Fibroblast of lung (primary cell): ENCODE measurements around the gene TMCO2. TPM values are rescaled to one million over a fixed set of nuclear protein-coding genes. Genes with fewer than 3 reads are reported as not detected.

ENCODE experiments used
- DNase-seq, 2 donors: peaks; one replicate each; pipeline versions ENCODE4 v3.0.0 to v3.0.0-alpha.2; 2010; ENCODE audit warnings: low read depth in 2 of 2
- H2AFZ ChIP-seq: 2 replicates; pipeline ENCODE4 v1.5.1; 2012; ENCODE audit warnings: low read length, control low read depth, inconsistent platforms
- H3K27ac ChIP-seq: 2 replicates; pipeline ENCODE4 v1.5.1; 2011; ENCODE audit warnings: low read length, control low read depth; ENCODE audit not compliant: insufficient read depth
- H3K27me3 ChIP-seq: 2 replicates; pipeline ENCODE4 v1.5.1; 2011; ENCODE audit warnings: mild to moderate bottlenecking, low read length; ENCODE audit not compliant: control insufficient read depth, insufficient read depth
- H3K36me3 ChIP-seq: 2 replicates; pipeline ENCODE4 v1.5.1; 2011; ENCODE audit warnings: low read length; ENCODE audit not compliant: control insufficient read depth, insufficient read depth
- H3K4me1 ChIP-seq: 2 replicates; pipeline ENCODE4 v1.5.1; 2011; ENCODE audit warnings: low read length; ENCODE audit not compliant: control insufficient read depth, insufficient read depth; ENCODE audit errors: extremely low read depth
- H3K4me2 ChIP-seq: 2 replicates; pipeline ENCODE4 v1.5.1; 2011; ENCODE audit warnings: low read length, control low read depth; ENCODE audit not compliant: insufficient read depth; ENCODE audit errors: extremely low read depth
- H3K4me3 ChIP-seq, 4 experiments: fragments of 200-600 bp in 1 of 4; sonication (generic) in 1 of 4; replicated peaks in 1 of 4; 2 replicates each; pipeline ENCODE4 v1.5.1; 2011 to 2016; ENCODE audit warnings: low read length in 4 of 4, low read depth in 3 of 4, mild to moderate bottlenecking in 3 of 4, control low read depth in 2 of 4, inconsistent platforms in 1 of 4, mixed read lengths in 1 of 4; ENCODE audit not compliant: insufficient read depth in 1 of 4; ENCODE audit errors: control extremely low read depth in 1 of 4
- H3K79me2 ChIP-seq: 2 replicates; pipeline ENCODE4 v1.5.1; 2012; ENCODE audit warnings: mild to moderate bottlenecking, low read length, inconsistent platforms; ENCODE audit not compliant: control insufficient read depth, insufficient read depth
- H3K9ac ChIP-seq: 2 replicates; pipeline ENCODE4 v1.5.1; 2011; ENCODE audit warnings: mild to moderate bottlenecking, low read length, control low read depth; ENCODE audit not compliant: insufficient read depth
- H3K9me3 ChIP-seq: 2 replicates; pipeline ENCODE4 v1.5.1; 2012; ENCODE audit warnings: low read depth, low read length; ENCODE audit not compliant: control insufficient read depth, insufficient read depth
- H4K20me1 ChIP-seq: 2 replicates; pipeline ENCODE4 v1.5.1; 2011; ENCODE audit warnings: low read length; ENCODE audit not compliant: control insufficient read depth, insufficient read depth; ENCODE audit errors: extremely low read depth
- CTCF ChIP-seq, 2 donors: IDR thresholded peaks in 1 of 2; conservative IDR thresholded peaks in 1 of 2; 1 replicate in 1 of 2; 2 replicates in 1 of 2; pipeline ENCODE4 v1.5.1; 2011 to 2012; ENCODE audit warnings: low read length in 2 of 2, control low read depth in 1 of 2, inconsistent platforms in 1 of 2, low read depth in 1 of 2, mild to moderate bottlenecking in 1 of 2
- EZH2 ChIP-seq: IDR thresholded peaks from 2 replicates; pipeline ENCODE4 v1.5.1; 2012; ENCODE audit warnings: low read length, control low read depth, mild to moderate bottlenecking; ENCODE audit errors: missing control alignments
- polyA plus RNA-seq, 2 donors: library from polyadenylated mRNA; depleted of rRNA in 1 of 2; stranded (reverse) in 1 of 2; unstranded in 1 of 2; fragments of >200 nt; gene quantifications; 2 replicates each; pipeline ENCODE4 v1.2.1, GENCODE V29; 2011 to 2012; ENCODE audit warnings: missing spikeins in 1 of 2
- total RNA-seq: library from RNA; depleted of rRNA; stranded (reverse); fragments of >200 nt; gene quantifications from 2 replicates; pipeline ENCODE4 v1.2.1, GENCODE V29; 2014

The TMCO2 gene
- total and polyA plus RNA-seq, 2 donors (not counting 1 experiment from before 2014, with no cell fraction given): not detected

- H3K27me3 ChIP-seq: no peaks in the 10 kb centered on the region
- DNase-seq: no peak
- H4K20me1 ChIP-seq: no peaks in the 10 kb centered on the region
- H3K4me3 ChIP-seq: no peak overlapping the region
- H3K79me2 ChIP-seq: no peaks in the 10 kb centered on the region
- no peaks in the 10 kb centered on the region for H3K4me1 ChIP-seq
- H3K36me3 ChIP-seq: no peaks in the 10 kb centered on the region
- H2AFZ ChIP-seq: no peak overlapping the region
- TF ChIP-seq CTCF (conservative IDR thresholded peaks at IDR 0.05 in 1 of 2, IDR thresholded peaks at IDR 0.05 in 1 of 2; ENCODE audit: low read depth in 1 of 2, low read length in 2 of 2) (no peak), EZH2 (no peak)
- no peaks in the 10 kb centered on the region for H3K9me3 ChIP-seq
- H3K9ac ChIP-seq: no peak overlapping the region
- H3K4me2 ChIP-seq: no peak overlapping the region
- no peak overlapping the region for H3K27ac ChIP-seq
These were observed 52.9 kb downstream of the TMCO2 start for GRCh38 chr1:40300651-40301050.

- TF ChIP-seq CTCF (conservative IDR thresholded peaks at IDR 0.05 in 1 of 2, IDR thresholded peaks at IDR 0.05 in 1 of 2; ENCODE audit: low read depth in 1 of 2, low read length in 2 of 2): no peak
- TF ChIP-seq EZH2: no peak
- H3K4me1 ChIP-seq: no peaks in the 10 kb centered on the region
- no peak for DNase-seq
These were observed 53.3 kb downstream of the TMCO2 start for GRCh38 chr1:40301066-40301465.

More at GRCh38 chr1:40301066-40301465, 53.3 kb downstream of the TMCO2 start:
- Histone ChIP-seq H3K9me3 (no peaks in the 10 kb centered on the region), H3K36me3 (no peaks in the 10 kb centered on the region), H4K20me1 (no peaks in the 10 kb centered on the region), H3K79me2 (no peaks in the 10 kb centered on the region), H3K9ac (no peak overlapping the region), H3K4me2 (no peak overlapping the region), H3K27me3 (no peaks in the 10 kb centered on the region), H2AFZ (no peak overlapping the region), H3K27ac (no peak overlapping the region), H3K4me3 (no peak overlapping the region)

Other genes with a start within 250 kb of the TMCO2 start
- 270 and 352 TPM in 2 replicates for gene CAP1, start 207.2 kb upstream of the TMCO2 start, total RNA-seq
- 744 and 836 TPM in 2 replicates for gene CAP1, start 207.2 kb upstream of the TMCO2 start, polyA plus RNA-seq
- 39.8 and 41.0 TPM in 2 replicates for gene PPT1, start 150.7 kb upstream of the TMCO2 start, total RNA-seq
- gene PPT1, start 150.7 kb upstream of the TMCO2 start, polyA plus RNA-seq: 70.0 and 81.1 TPM in 2 replicates
- gene RLF, start 86.5 kb upstream of the TMCO2 start, total RNA-seq: 20.8 and 25.2 TPM in 2 replicates
- gene RLF, start 86.5 kb upstream of the TMCO2 start, polyA plus RNA-seq: 6.4 and 12.4 TPM in 2 replicates
- 60.9 and 68.8 TPM in 2 replicates for gene ZMPSTE24, start 10.3 kb downstream of the TMCO2 start, total RNA-seq
- 67.6 and 70.5 TPM in 2 replicates for gene ZMPSTE24, start 10.3 kb downstream of the TMCO2 start, polyA plus RNA-seq
- gene COL9A2, start 69.3 kb downstream of the TMCO2 start, total RNA-seq: 2.1 and 2.8 TPM in 2 replicates
- 0.40 and 1.3 TPM in 2 replicates for gene COL9A2, start 69.3 kb downstream of the TMCO2 start, polyA plus RNA-seq
- gene SMAP2, start 125.8 kb downstream of the TMCO2 start, total RNA-seq: 7.7 and 16.7 TPM in 2 replicates
- 28.7 and 35.0 TPM in 2 replicates for gene SMAP2, start 125.8 kb downstream of the TMCO2 start, polyA plus RNA-seq
- gene ZFP69B, start 202.5 kb downstream of the TMCO2 start, total RNA-seq: 1.3 and 2.5 TPM in 2 replicates
- gene ZFP69B, start 202.5 kb downstream of the TMCO2 start, polyA plus RNA-seq: 2.7 and 3.5 TPM in 2 replicates
- 4.3 and 4.4 TPM in 2 replicates for gene ZFP69, start 229.4 kb downstream of the TMCO2 start, total RNA-seq
- gene ZFP69, start 229.4 kb downstream of the TMCO2 start, polyA plus RNA-seq: 2.6 TPM in 2 replicates